MCF 10A (cell line): Measurements from ENCODE around the gene DRC1. TPM values are rescaled to one million over a fixed set of nuclear protein-coding genes. Genes with fewer than 3 reads are reported as not detected.

Experiments
- BruUV-seq: library from RNA; stranded (reverse); fragments of 400-500 nt; replicated peaks from 2 replicates; lab custom pipeline; 2021; lab: Mats Ljungman, UMichigan
- CTCF ChIA-PET: fragments of 300-600 bp; sonication (Branson Sonifier 250); formaldehyde crosslinking; extraction: SDS; loops from one replicate; lab custom pipeline; 2021; ENCODE audit warnings: antibody characterized with exemption, inconsistent platforms; lab: Yijun Ruan, JAX
- POLR2A ChIA-PET: fragments of 300-600, 350-650 bp; sonication (Branson Sonifier 250); formaldehyde crosslinking; extraction: SDS; loops from one replicate; lab custom pipeline; 2020; ENCODE audit warnings: antibody characterized with exemption, inconsistent platforms; lab: Yijun Ruan, JAX
- DNase-seq: peaks from one replicate; pipeline ENCODE4 v3.0.0-alpha.2; 2018; ENCODE audit not compliant: unreplicated experiment
- H3K27ac Mint-ChIP-seq: one replicate; pipeline ENCODE4 v1.8.0; 2022; ENCODE audit warnings: mild to moderate bottlenecking, low read depth, mixed read lengths; ENCODE audit not compliant: unreplicated experiment
- H3K27me3 Mint-ChIP-seq: one replicate; pipeline ENCODE4 v1.8.0; 2022; ENCODE audit warnings: mixed read lengths; ENCODE audit not compliant: insufficient read depth, unreplicated experiment
- H3K36me3 Mint-ChIP-seq: one replicate; pipeline ENCODE4 v1.8.0; 2022; ENCODE audit warnings: mild to moderate bottlenecking, moderate library complexity, mixed read lengths; ENCODE audit not compliant: insufficient read depth, unreplicated experiment
- H3K4me1 Mint-ChIP-seq: one replicate; pipeline ENCODE4 v1.8.0; 2022; ENCODE audit warnings: mixed read lengths; ENCODE audit not compliant: insufficient read depth, unreplicated experiment
- H3K4me3 Mint-ChIP-seq: one replicate; pipeline ENCODE4 v1.8.0; 2022; ENCODE audit warnings: mild to moderate bottlenecking, moderate library complexity, mixed read lengths; ENCODE audit not compliant: unreplicated experiment
- H3K9me3 Mint-ChIP-seq: one replicate; pipeline ENCODE4 v1.8.0; 2022; ENCODE audit warnings: mixed read lengths; ENCODE audit not compliant: unreplicated experiment
- CTCF ChIP-seq: fragments of 200-600 bp; IDR thresholded peaks from one replicate; pipeline ENCODE4 v1.8.0; 2022; ENCODE audit warnings: antibody characterized with exemption, mild to moderate bottlenecking; ENCODE audit not compliant: unreplicated experiment
- intact Hi-C: fragments of 100-400 bp; cut with micrococcal nuclease; formaldehyde crosslinking; loops from 2 replicates; pipeline ENCODE4 v1.14.1; 2022
- total RNA-seq: library from RNA; stranded (reverse); gene quantifications from 2 replicates; pipeline ENCODE4 v1.2.3, GENCODE V29; 2022

The DRC1 gene
- total RNA-seq, 1 experiment from 2014 or later = not detected

GRCh38 chr2:26472821-26473655 is 71.3 kb downstream of the DRC1 start:
- no peak overlapping the region for H3K27ac Mint-ChIP-seq
- ChIA-PET CTCF (interaction anchor here (0.6 kb wide), 1 partner anchor 507 kb away, joined by 3 read pairs; no protein-coding TSS in a partner anchor), POLR2A (interaction anchor here (0.7 kb wide), 1 partner anchor 845 kb away, joined by 3 read pairs; no protein-coding TSS in a partner anchor)
- H3K27me3 Mint-ChIP-seq = no peaks in the 10 kb centered on the region
- TF ChIP-seq CTCF = no peak
- H3K9me3 Mint-ChIP-seq = no peaks in the 10 kb centered on the region
- H3K4me1 Mint-ChIP-seq = peaks cover 7% of the 10 kb centered on the region
- no peak overlapping the region for H3K4me3 Mint-ChIP-seq
- no peak for DNase-seq
- intact Hi-C loops = no loop called here
- no peaks in the 10 kb centered on the region for H3K36me3 Mint-ChIP-seq
- BruUV-seq = no TSS peak

GRCh38 chr2:26473796-26474195 is 72.1 kb downstream of the DRC1 start:
- peaks cover 8% of the 10 kb centered on the region for H3K4me1 Mint-ChIP-seq
- POLR2A ChIA-PET = interaction anchor here (0.6 kb wide), 1 partner anchor 15 kb away, joined by 3 read pairs; no protein-coding TSS in a partner anchor
- H3K4me3 Mint-ChIP-seq = no peak overlapping the region
- no peak for DNase-seq
- no peaks in the 10 kb centered on the region for H3K36me3 Mint-ChIP-seq
- intact Hi-C loops = no loop called here
- no peaks in the 10 kb centered on the region for H3K9me3 Mint-ChIP-seq
- CTCF ChIA-PET = no interaction called here
- TF ChIP-seq CTCF = no peak
- BruUV-seq = no TSS peak
- H3K27me3 Mint-ChIP-seq = no peaks in the 10 kb centered on the region
- H3K27ac Mint-ChIP-seq = no peak overlapping the region

- TF ChIP-seq CTCF = no peak
- DNase-seq = no peak
- ChIA-PET CTCF (interaction anchor here (0.6 kb wide), 1 partner anchor 269 kb away, joined by 3 read pairs; no protein-coding TSS in a partner anchor), POLR2A (interaction anchor here (0.6 kb wide), 1 partner anchor 15 kb away, joined by 3 read pairs; no protein-coding TSS in a partner anchor)
- peaks cover 8% of the 10 kb centered on the region for H3K4me1 Mint-ChIP-seq
- BruUV-seq = no TSS peak
- intact Hi-C loops = no loop called here
- H3K27me3 Mint-ChIP-seq = no peaks in the 10 kb centered on the region
- H3K27ac Mint-ChIP-seq = no peak overlapping the region
- no peaks in the 10 kb centered on the region for H3K9me3 Mint-ChIP-seq
- no peak overlapping the region for H3K4me3 Mint-ChIP-seq
- H3K36me3 Mint-ChIP-seq = no peaks in the 10 kb centered on the region
Observed at GRCh38 chr2:26474261-26474785, 72.6 kb downstream of the DRC1 start.

GRCh38 chr2:26475037-26475436 is 73.3 kb downstream of the DRC1 start:
- peaks cover 8% of the 10 kb centered on the region for H3K4me1 Mint-ChIP-seq

More at GRCh38 chr2:26475037-26475436, 73.3 kb downstream of the DRC1 start:
- ChIA-PET POLR2A (no interaction called here), CTCF (interaction anchor here (0.6 to 1.1 kb wide), 3 partner anchors 32 to 269 kb away, joined by 3 read pairs; partner anchors contain the start of gene SELENOI)
- intact Hi-C loops = no loop called here
- BruUV-seq = no TSS peak
- H3K27me3 Mint-ChIP-seq = no peaks in the 10 kb centered on the region
- no peak overlapping the region for H3K4me3 Mint-ChIP-seq
- no peaks in the 10 kb centered on the region for H3K36me3 Mint-ChIP-seq
- TF ChIP-seq CTCF = no peak
- no peak overlapping the region for H3K27ac Mint-ChIP-seq
- no peak for DNase-seq
- no peaks in the 10 kb centered on the region for H3K9me3 Mint-ChIP-seq
